ENCODE data around the gene ELMO1. TPM values are rescaled to one million over a fixed set of nuclear protein-coding genes. Genes with fewer than 3 reads are reported as not detected.
A peak's percentile ranks its signal among the peaks of the same experiment; 100 is the strongest.

ELMO1 gene
- polyA plus RNA-seq, 1 experiment: not detected

DNA sequence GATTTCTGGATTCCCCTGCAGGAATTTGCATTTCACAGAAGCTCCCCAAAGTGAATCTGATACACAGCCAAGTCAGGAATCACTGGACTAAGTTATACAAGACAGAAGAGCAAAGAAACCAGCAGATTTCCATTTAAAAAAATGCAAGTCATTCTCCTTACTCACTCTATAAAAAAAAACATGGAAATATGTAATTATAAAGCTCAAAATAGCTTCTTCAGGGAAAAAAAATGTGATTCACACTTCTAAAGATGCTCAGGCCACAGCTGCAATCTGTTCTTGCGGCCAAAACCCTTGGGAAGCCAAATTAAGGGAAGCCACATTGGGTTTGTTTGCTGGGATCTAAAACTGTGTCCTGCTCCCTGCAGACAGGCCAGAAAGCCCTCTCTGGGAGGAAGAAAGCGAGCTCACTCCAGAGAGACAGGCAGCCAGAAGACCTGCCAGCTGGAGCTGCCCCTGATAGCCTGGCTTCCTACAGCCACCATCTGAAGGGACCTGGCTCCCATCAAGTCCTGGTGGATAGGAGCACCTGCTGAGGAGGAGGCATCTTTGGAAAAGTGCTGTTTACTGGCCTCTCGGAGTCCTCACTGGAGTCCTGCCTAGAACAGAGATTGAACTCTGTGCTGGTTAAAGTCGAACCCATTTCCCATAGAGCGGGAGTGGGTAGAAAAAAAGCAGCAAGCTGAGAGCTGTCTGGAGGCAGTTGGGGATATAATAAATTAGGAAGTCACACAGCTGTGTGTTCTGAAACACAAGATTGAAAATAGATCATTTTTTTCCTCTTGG is 365.2 kb downstream of the ELMO1 start:
- no peak overlapping the region for H3K4me3 ChIP-seq (ENCODE audit: low read depth, low read length)
- DNase-seq (ENCODE audit: low read depth): peak; percentile 4
- CTCF ChIA-PET: interaction anchor here (0.7 to 2.0 kb wide), 2 partner anchors 14 to 116 kb away, joined by 4 to 5 read pairs; no protein-coding TSS in a partner anchor
- H3K27me3 ChIP-seq (ENCODE audit: control insufficient read depth, insufficient read depth, low read length): no peaks in the 10 kb centered on the region
- H3K36me3 ChIP-seq (ENCODE audit: control insufficient read depth, insufficient read depth, low read length): no peaks in the 10 kb centered on the region
- TF ChIP-seq, protein P1, sequence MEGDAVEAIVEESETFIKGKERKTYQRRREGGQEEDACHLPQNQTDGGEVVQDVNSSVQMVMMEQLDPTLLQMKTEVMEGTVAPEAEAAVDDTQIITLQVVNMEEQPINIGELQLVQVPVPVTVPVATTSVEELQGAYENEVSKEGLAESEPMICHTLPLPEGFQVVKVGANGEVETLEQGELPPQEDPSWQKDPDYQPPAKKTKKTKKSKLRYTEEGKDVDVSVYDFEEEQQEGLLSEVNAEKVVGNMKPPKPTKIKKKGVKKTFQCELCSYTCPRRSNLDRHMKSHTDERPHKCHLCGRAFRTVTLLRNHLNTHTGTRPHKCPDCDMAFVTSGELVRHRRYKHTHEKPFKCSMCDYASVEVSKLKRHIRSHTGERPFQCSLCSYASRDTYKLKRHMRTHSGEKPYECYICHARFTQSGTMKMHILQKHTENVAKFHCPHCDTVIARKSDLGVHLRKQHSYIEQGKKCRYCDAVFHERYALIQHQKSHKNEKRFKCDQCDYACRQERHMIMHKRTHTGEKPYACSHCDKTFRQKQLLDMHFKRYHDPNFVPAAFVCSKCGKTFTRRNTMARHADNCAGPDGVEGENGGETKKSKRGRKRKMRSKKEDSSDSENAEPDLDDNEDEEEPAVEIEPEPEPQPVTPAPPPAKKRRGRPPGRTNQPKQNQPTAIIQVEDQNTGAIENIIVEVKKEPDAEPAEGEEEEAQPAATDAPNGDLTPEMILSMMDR (IDR thresholded peaks at IDR 0.05; ENCODE audit: insufficient read depth, low read depth, low read length): no peak
- POLR2A ChIA-PET: no interaction called here

DNA sequence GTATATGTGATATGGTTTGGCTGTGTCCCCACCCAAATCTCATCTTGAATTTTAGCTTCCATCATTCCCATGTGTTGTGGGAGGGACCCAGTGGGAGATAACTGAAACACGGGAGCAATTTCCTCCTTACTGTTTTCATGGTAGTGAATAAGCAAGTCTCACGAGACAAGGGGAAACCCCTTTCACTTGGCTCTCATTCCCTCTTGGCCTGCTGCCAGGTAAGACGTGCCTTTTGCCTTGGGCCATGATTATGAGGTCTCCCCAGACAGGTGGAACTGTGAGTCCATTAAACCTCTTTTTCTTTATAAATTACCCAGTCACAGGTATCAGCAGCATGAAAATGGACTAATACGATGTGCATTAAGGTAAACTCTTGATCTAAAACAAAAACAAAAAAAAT is 367.2 kb downstream of the ELMO1 start:
- Histone ChIP-seq H3K36me3 (ENCODE audit: control insufficient read depth, insufficient read depth, low read length) (no peaks in the 10 kb centered on the region), H3K27me3 (ENCODE audit: control insufficient read depth, insufficient read depth, low read length) (no peaks in the 10 kb centered on the region), H3K4me3 (ENCODE audit: low read depth, low read length) (no peak overlapping the region)
- no peak for DNase-seq (ENCODE audit: low read depth)
- ChIA-PET POLR2A (no interaction called here), CTCF (no interaction called here)
- TF ChIP-seq, protein P1 (IDR thresholded peaks at IDR 0.05; ENCODE audit: insufficient read depth, low read depth, low read length): no peak

DNA sequence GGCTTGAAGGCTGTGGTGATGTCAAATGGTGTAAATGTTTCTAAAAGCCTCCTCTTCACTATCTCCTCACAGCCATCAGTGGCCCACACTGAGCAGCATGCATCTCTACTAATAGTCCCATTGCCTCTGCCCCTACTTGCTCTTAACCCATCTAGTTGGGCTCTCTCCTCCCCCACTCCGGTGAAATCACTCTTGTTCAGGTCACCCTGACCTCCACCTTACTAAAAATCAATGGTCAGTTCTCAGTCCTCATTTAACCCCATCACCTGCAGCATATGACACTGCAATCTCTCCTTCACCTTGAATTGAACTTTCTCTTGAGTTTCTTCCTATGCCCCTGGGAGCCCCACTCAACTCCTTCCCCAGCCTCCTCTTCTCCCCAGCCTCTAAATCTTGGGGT is 369.2 kb downstream of the ELMO1 start:
- DNase-seq (ENCODE audit: low read depth): no peak
- Histone ChIP-seq H3K36me3 (ENCODE audit: control insufficient read depth, insufficient read depth, low read length) (no peaks in the 10 kb centered on the region), H3K27me3 (ENCODE audit: control insufficient read depth, insufficient read depth, low read length) (no peaks in the 10 kb centered on the region), H3K4me3 (ENCODE audit: low read depth, low read length) (no peak overlapping the region)
- ChIA-PET CTCF (no interaction called here), POLR2A (no interaction called here)
- TF ChIP-seq, protein P1 (IDR thresholded peaks at IDR 0.05; ENCODE audit: insufficient read depth, low read depth, low read length): no peak

DNA sequence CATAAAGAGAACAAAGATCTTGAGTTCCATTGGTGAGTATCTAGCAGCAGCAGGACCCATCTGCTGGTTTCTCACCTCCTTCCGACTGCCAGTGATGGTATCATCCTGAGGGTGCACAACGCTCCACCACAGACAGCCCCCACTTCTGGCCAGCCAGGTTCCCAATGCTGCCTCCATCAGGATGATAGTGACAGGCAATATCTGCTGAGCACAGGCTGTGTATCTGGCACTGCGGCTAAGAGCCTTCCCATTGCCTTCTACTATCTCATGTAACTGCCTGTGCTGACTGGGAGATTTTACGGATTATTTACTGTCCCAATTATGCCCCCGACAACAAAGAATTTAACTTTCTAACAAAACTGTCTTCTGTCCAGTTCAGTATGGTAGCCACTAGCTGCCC is 372.0 kb downstream of the ELMO1 start:
- ChIA-PET CTCF (no interaction called here), POLR2A (no interaction called here)
- Histone ChIP-seq H3K27me3 (ENCODE audit: control insufficient read depth, insufficient read depth, low read length) (no peaks in the 10 kb centered on the region), H3K4me3 (ENCODE audit: low read depth, low read length) (no peak overlapping the region), H3K36me3 (ENCODE audit: control insufficient read depth, insufficient read depth, low read length) (no peaks in the 10 kb centered on the region)
- TF ChIP-seq, protein P1 (IDR thresholded peaks at IDR 0.05; ENCODE audit: insufficient read depth, low read depth, low read length): no peak
- DNase-seq (ENCODE audit: low read depth): no peak

DNA sequence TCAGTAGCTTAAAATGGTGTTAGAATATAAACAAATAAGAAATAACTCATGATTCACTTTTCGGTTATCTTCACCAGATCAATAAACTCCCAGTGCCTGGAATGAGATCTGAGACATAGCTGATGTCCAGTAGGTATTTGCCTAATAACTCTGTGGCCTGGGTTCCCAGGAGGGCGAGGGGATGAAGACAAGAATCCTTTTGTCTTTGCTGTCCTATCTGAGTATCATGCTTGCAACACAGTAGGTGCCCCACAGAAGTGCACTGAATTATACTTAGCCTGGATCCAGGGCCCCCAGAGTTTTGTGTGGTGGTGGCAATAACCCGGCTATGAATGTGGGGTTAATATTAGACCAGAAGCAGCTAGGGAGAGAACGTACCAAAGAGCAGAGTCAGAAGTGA is 374.3 kb downstream of the ELMO1 start:
- Histone ChIP-seq H3K4me3 (ENCODE audit: low read depth, low read length) (no peak overlapping the region), H3K36me3 (ENCODE audit: control insufficient read depth, insufficient read depth, low read length) (no peaks in the 10 kb centered on the region), H3K27me3 (ENCODE audit: control insufficient read depth, insufficient read depth, low read length) (no peaks in the 10 kb centered on the region)
- DNase-seq (ENCODE audit: low read depth): no peak
- TF ChIP-seq, protein P1 (IDR thresholded peaks at IDR 0.05; ENCODE audit: insufficient read depth, low read depth, low read length): no peak
- CTCF ChIA-PET: interaction anchor here (1.2 kb wide), 1 partner anchor 10 kb away, joined by 3 read pairs; no protein-coding TSS in a partner anchor
- POLR2A ChIA-PET: no interaction called here

Data from BJ (cell line).